ENCODE results near the gene SLX1B. TPM values are rescaled to one million over a fixed set of nuclear protein-coding genes. Genes with fewer than 3 reads are reported as not detected.
"Not testable (repeated sequence)": the region's sequence is repeated elsewhere in the genome, so short reads cannot be mapped to it uniquely, and the experiment has no call there.

The SLX1B gene
- total RNA-seq (2021; ENCODE audit: unreplicated experiment) (48.3 TPM), Bru-seq, nascent RNA (percentile 39 among the genes with signal in this experiment), BruChase-seq, experiment 1, labeled RNA remaining after a 2-hour chase (percentile 51 among the genes with signal in this experiment), BruChase-seq, experiment 2, labeled RNA remaining after a 6-hour chase (percentile 45 among the genes with signal in this experiment)
- 31.0 TPM for polyA plus RNA-seq (2012; ENCODE audit: insufficient read length)
- long read RNA-seq, transcript SLX1B-201 (6 exons, 1,165 nt), result major isoform, 6 of 16 reads
- long read RNA-seq, partial matches to known transcripts, result 4 of 16 reads
- long read RNA-seq, other reads (novel, unspliced or antisense), result 0 of 16 reads

DNA sequence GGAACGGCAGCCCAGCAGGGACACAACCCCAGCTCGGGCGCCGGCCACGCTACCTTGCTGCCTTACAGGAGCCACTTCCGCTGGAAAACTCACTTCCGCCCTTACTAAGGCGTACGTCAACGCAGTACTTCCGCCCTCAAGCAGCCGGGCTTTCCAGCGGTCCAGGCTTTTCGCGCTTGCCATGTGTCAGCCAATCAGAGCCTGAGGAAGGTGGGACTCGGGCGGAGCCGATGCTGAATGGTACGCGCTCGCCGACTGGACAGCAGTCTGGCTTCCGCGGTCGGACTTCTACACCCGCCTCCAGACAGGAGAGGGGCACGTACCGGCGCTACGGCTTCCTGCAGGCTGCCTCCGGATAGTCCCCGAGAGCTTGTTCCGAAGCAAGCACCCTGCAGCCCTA, at the start of gene SLX1B, which contains the start of gene BOLA2:
Gene SLX1B (plus strand): TSS at position 265 of the 400 bp plus-strand sequence.
Gene BOLA2 (minus strand): TSS at position 83 of the 400 bp plus-strand sequence. CDS start 98 bp downstream, outside the sequence.
- CTCF ChIA-PET; POLR2A ChIA-PET; H3K27ac ChIP-seq (ENCODE audit: low read length); BruUV-seq (replicated peaks); intact Hi-C loops (cut with micrococcal nuclease; ENCODE audit: unreplicated experiment); H3K4me1 ChIP-seq (ENCODE audit: control insufficient read depth, insufficient read depth, low read length); H3K36me3 ChIP-seq (ENCODE audit: control insufficient read depth, insufficient read depth, low read length); in situ Hi-C loops (cut with HindIII; ENCODE audit: low pct_unique_long_range_greater_than_20kb, low sequenced_read_pairs); H3K4me3 ChIP-seq (ENCODE audit: low read depth in 2 of 2, low read length in 2 of 2); DNase-seq (ENCODE audit: low read depth, low spot score); H3K9me3 ChIP-seq (ENCODE audit: control insufficient read depth, insufficient read depth, low read depth, low read length); H3K27me3 ChIP-seq (ENCODE audit: control insufficient read depth, insufficient read depth, low read length): not testable (repeated sequence)
- ATAC-seq, result peak; percentile 94

DNA sequence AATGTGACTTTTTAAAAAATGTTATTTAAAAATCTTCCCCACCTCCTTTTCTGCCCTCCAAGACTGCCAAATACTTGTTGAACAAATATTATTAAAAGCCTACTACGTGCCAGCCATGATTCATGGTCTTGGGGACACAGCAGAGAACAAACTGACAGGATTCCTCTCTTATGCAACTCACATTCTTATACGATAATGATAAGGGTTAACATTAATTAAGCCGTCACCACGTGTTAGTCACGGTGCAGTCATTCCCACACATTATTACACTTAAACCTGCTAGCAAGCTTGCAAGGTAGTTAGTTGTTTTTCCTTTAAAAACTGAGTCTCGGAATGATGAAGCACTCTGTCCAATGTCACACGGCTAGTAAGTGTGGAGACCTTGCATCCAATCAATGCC, 49.1 kb upstream of the SLX1B start:
- in situ Hi-C loops (cut with HindIII; ENCODE audit: low pct_unique_long_range_greater_than_20kb, low sequenced_read_pairs); H3K4me3 ChIP-seq (ENCODE audit: low read depth in 2 of 2, low read length in 2 of 2); POLR2A ChIA-PET; H3K27ac ChIP-seq (ENCODE audit: low read length); intact Hi-C loops (cut with micrococcal nuclease; ENCODE audit: unreplicated experiment); ATAC-seq; H3K27me3 ChIP-seq (ENCODE audit: control insufficient read depth, insufficient read depth, low read length); H3K9me3 ChIP-seq (ENCODE audit: control insufficient read depth, insufficient read depth, low read depth, low read length); BruUV-seq (replicated peaks); H3K36me3 ChIP-seq (ENCODE audit: control insufficient read depth, insufficient read depth, low read length); H3K4me1 ChIP-seq (ENCODE audit: control insufficient read depth, insufficient read depth, low read length); DNase-seq (ENCODE audit: low read depth, low spot score); CTCF ChIA-PET: not testable (repeated sequence)

DNA sequence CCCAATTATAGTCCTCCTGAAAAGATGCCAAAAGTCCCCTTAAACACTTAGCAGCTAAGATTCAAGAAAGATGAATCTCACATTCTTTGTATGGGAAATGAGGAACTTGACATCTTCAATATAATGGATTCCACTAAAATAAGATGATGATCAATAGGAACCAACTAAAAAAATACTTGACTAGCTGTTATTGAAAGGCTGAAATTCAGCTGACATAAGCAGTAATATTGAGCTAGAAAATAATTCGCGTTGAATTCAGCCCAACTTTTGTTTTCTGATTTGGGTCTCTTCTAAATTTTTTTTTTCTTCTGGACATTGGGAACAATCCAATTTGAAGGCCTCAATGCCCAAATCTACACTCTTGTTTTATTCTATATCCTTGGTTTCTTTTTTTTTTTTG, 30.7 kb upstream of the SLX1B start:
- H3K4me1 ChIP-seq (ENCODE audit: control insufficient read depth, insufficient read depth, low read length); in situ Hi-C loops (cut with HindIII; ENCODE audit: low pct_unique_long_range_greater_than_20kb, low sequenced_read_pairs); H3K27ac ChIP-seq (ENCODE audit: low read length); DNase-seq (ENCODE audit: low read depth, low spot score); H3K4me3 ChIP-seq (ENCODE audit: low read depth in 2 of 2, low read length in 2 of 2); H3K27me3 ChIP-seq (ENCODE audit: control insufficient read depth, insufficient read depth, low read length); BruUV-seq (replicated peaks); CTCF ChIA-PET; ATAC-seq; H3K36me3 ChIP-seq (ENCODE audit: control insufficient read depth, insufficient read depth, low read length); H3K9me3 ChIP-seq (ENCODE audit: control insufficient read depth, insufficient read depth, low read depth, low read length); POLR2A ChIA-PET; intact Hi-C loops (cut with micrococcal nuclease; ENCODE audit: unreplicated experiment): not testable (repeated sequence)

DNA sequence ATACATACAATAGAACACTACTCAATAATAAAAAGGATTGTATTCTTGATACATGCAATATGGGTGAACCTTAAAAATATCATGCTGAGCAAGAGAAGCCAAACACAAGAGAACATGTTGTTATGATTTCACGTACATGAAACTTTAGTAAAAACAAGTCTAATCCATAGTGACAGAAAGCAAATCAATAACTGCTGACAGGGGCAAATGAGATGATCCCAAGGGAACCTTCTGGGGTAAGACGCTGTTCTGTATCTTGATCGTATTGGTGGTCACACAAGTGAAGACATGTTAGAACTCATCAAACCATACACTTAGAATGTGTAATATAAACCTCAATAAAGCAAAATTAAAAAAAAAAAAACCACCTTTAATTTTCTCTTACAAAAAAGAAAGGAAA, 28.9 kb upstream of the SLX1B start:
- CTCF ChIA-PET; H3K9me3 ChIP-seq (ENCODE audit: control insufficient read depth, insufficient read depth, low read depth, low read length); H3K4me1 ChIP-seq (ENCODE audit: control insufficient read depth, insufficient read depth, low read length); in situ Hi-C loops (cut with HindIII; ENCODE audit: low pct_unique_long_range_greater_than_20kb, low sequenced_read_pairs); ATAC-seq; H3K36me3 ChIP-seq (ENCODE audit: control insufficient read depth, insufficient read depth, low read length); DNase-seq (ENCODE audit: low read depth, low spot score); H3K27me3 ChIP-seq (ENCODE audit: control insufficient read depth, insufficient read depth, low read length); intact Hi-C loops (cut with micrococcal nuclease; ENCODE audit: unreplicated experiment); BruUV-seq (replicated peaks); H3K4me3 ChIP-seq (ENCODE audit: low read depth in 2 of 2, low read length in 2 of 2); H3K27ac ChIP-seq (ENCODE audit: low read length); POLR2A ChIA-PET: not testable (repeated sequence)

DNA sequence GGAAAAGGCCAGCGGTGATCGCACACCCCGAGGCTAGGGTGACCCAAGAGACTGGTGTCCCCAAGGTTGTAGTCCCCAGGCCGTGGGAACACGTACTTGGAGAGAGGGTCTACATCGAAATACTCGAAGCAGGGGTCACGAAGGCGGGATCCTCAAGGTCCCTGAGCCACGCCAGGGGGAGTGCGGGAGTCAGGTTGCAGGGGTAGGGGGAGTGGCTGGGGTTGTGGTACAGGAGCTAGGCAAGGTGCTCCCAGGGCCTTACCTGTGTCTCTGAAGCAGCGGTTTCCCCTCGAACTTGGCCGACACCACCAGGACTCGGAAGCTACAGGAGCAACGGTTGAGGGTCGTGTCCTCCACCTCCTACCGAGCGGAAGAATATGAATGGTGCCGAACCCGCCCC, 579 bp upstream of the SLX1B start:
- H3K9me3 ChIP-seq (ENCODE audit: control insufficient read depth, insufficient read depth, low read depth, low read length); H3K4me1 ChIP-seq (ENCODE audit: control insufficient read depth, insufficient read depth, low read length); POLR2A ChIA-PET; H3K27ac ChIP-seq (ENCODE audit: low read length); H3K36me3 ChIP-seq (ENCODE audit: control insufficient read depth, insufficient read depth, low read length); BruUV-seq (replicated peaks); in situ Hi-C loops (cut with HindIII; ENCODE audit: low pct_unique_long_range_greater_than_20kb, low sequenced_read_pairs); CTCF ChIA-PET; intact Hi-C loops (cut with micrococcal nuclease; ENCODE audit: unreplicated experiment); H3K27me3 ChIP-seq (ENCODE audit: control insufficient read depth, insufficient read depth, low read length); H3K4me3 ChIP-seq (ENCODE audit: low read depth in 2 of 2, low read length in 2 of 2); DNase-seq (ENCODE audit: low read depth, low spot score): not testable (repeated sequence)
- peak; percentile 59 for ATAC-seq

DNA sequence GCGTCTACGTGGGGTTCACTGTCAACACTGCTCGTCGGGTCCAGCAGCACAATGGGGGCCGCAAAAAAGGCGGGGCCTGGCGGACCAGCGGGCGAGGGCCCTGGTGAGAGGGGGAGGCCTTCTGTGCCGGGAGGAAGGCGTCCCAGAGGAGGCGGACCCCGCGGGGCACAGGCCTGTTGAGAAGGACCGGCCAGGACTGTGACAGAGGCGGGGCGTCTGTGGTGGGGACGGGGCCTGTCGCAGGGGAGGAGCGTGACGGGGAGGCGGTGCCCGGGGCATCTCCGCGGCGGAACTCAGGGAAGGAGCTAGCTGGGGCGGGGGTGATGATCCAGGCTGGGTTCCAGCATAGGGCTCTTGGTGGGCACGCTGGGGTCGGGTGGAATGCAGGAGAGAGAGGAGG, 495 bp downstream of the SLX1B start:
- BruUV-seq (replicated peaks); H3K27ac ChIP-seq (ENCODE audit: low read length); H3K4me1 ChIP-seq (ENCODE audit: control insufficient read depth, insufficient read depth, low read length); H3K4me3 ChIP-seq (ENCODE audit: low read depth in 2 of 2, low read length in 2 of 2); H3K27me3 ChIP-seq (ENCODE audit: control insufficient read depth, insufficient read depth, low read length); CTCF ChIA-PET; H3K36me3 ChIP-seq (ENCODE audit: control insufficient read depth, insufficient read depth, low read length); intact Hi-C loops (cut with micrococcal nuclease; ENCODE audit: unreplicated experiment); H3K9me3 ChIP-seq (ENCODE audit: control insufficient read depth, insufficient read depth, low read depth, low read length); in situ Hi-C loops (cut with HindIII; ENCODE audit: low pct_unique_long_range_greater_than_20kb, low sequenced_read_pairs); DNase-seq (ENCODE audit: low read depth, low spot score); POLR2A ChIA-PET: not testable (repeated sequence)
- ATAC-seq, result peak; percentile 84

DNA sequence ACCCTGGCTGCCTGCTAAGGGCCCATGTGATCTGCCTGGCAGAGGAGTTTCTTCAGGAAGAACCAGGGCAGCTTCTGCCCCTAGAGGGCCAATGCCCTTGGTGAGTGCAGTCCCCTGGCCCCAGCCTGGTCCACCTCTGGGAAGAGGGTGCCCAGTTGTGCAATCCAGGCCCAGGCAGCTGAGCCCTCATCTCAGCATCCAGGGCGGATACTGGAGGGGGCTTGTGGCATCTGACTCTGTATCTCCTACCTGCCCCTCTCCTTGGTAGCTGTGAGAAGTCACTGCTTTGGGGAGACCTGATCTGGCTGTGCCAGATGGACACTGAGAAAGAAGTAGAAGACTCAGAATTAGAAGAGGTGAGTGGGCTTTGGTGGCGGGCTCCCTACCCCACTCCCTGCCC, 3.3 kb downstream of the SLX1B start:
- H3K36me3 ChIP-seq (ENCODE audit: control insufficient read depth, insufficient read depth, low read length); BruUV-seq (replicated peaks); H3K4me1 ChIP-seq (ENCODE audit: control insufficient read depth, insufficient read depth, low read length); H3K4me3 ChIP-seq (ENCODE audit: low read depth in 2 of 2, low read length in 2 of 2); H3K9me3 ChIP-seq (ENCODE audit: control insufficient read depth, insufficient read depth, low read depth, low read length); ATAC-seq; DNase-seq (ENCODE audit: low read depth, low spot score); POLR2A ChIA-PET; H3K27ac ChIP-seq (ENCODE audit: low read length); H3K27me3 ChIP-seq (ENCODE audit: control insufficient read depth, insufficient read depth, low read length); in situ Hi-C loops (cut with HindIII; ENCODE audit: low pct_unique_long_range_greater_than_20kb, low sequenced_read_pairs); CTCF ChIA-PET; intact Hi-C loops (cut with micrococcal nuclease; ENCODE audit: unreplicated experiment): not testable (repeated sequence)

Measured in Panc1 (cell line).